Endothelial cell of umbilical vein (primary cell): ENCODE measurements around the gene TBC1D10B.
A peak's percentile ranks its signal among the peaks of the same experiment; 100 is the strongest.

Source experiments
- EZH2 ChIP-seq: IDR thresholded peaks from 2 replicates; pipeline ENCODE4 v1.6.1; 2012; ENCODE audit warnings: borderline replicate concordance, low read depth, mild to moderate bottlenecking, moderate library complexity, low read length, inconsistent platforms; ENCODE audit not compliant: severe bottlenecking
- GATA2 ChIP-seq: IDR thresholded peaks from 2 replicates; pipeline ENCODE4 v1.7.0; 2011; ENCODE audit warnings: low read depth, mild to moderate bottlenecking, moderate library complexity, mixed read lengths, low read length; ENCODE audit not compliant: insufficient read length, insufficient read depth
- POLR2A ChIP-seq: IDR thresholded peaks from 2 replicates; pipeline ENCODE4 v1.6.1; 2012; ENCODE audit warnings: low read depth, mild to moderate bottlenecking, control low read depth, low read length
- POLR2AphosphoS5 ChIP-seq: IDR thresholded peaks from 2 replicates; pipeline ENCODE4 v1.6.1; 2012; ENCODE audit warnings: low read depth, mild to moderate bottlenecking, control low read depth, low read length, moderate library complexity; ENCODE audit not compliant: insufficient read depth
- TF ChIP-seq, protein P1 (sequence below): IDR thresholded peaks from 2 replicates; pipeline ENCODE4 v1.6.1; 2011; ENCODE audit not compliant: insufficient read depth, insufficient read length
- TF ChIP-seq, protein P2 (sequence below), 2 donors: IDR thresholded peaks; 1 replicate in 1 of 2; 2 replicates in 1 of 2; pipeline ENCODE4 v1.5.1; 2011; ENCODE audit warnings: low read length in 2 of 2, mild to moderate bottlenecking in 2 of 2, moderate library complexity in 2 of 2, control low read depth in 1 of 2, inconsistent platforms in 1 of 2, low read depth in 1 of 2; ENCODE audit not compliant: insufficient read depth in 1 of 2; ENCODE audit errors: extremely low read depth in 1 of 2

DNA sequence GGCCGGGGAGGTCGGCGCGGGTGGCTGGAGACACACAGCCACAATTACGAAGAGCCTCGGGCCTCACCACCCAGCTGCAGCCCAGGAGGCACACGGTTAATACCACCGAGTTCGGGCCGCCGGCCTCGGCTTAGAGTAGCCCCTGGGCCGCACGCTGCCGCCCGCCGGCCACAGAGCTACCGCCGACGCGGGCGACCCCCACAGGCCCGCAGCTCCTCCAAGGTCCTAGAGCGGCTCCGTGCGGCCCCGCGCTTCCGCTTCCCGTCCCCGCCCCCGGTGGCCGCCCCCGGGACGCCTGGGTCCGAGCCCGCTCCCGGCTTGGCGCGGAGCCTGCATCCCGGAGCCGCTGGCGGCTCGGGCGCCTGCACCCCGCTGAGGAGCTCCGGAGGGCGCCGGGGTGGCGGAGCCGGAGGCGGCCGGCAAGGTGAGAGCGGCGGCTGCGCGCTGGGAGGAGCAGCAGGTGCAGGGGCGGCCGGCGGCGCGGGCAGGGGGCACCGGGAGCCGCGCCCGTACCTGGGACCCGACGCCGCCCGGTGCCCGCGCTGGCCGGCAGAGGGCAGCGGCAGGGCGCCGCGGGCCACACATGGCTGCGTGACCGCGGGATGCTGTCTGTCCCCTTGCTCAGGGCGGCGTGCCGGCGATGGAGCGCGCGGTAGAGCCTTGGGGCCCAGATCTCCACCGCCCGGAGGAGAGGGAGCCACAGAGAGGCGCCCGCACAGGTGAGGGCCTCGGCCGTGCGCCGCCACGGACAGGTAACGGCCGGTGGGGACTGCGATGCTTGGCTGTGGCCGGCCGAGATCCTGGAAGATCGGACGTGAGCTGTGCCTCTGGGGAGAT lies 25.1 kb upstream of the TBC1D10B start, which contains the start of gene ZNF48:
- TF ChIP-seq EZH2 (no peak), GATA2 (no peak), POLR2A (peak; percentile 17), POLR2AphosphoS5 (peak; percentile 74)
- TF ChIP-seq, protein P1, sequence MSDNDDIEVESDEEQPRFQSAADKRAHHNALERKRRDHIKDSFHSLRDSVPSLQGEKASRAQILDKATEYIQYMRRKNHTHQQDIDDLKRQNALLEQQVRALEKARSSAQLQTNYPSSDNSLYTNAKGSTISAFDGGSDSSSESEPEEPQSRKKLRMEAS = peak; percentile 37
- TF ChIP-seq, protein P2, sequence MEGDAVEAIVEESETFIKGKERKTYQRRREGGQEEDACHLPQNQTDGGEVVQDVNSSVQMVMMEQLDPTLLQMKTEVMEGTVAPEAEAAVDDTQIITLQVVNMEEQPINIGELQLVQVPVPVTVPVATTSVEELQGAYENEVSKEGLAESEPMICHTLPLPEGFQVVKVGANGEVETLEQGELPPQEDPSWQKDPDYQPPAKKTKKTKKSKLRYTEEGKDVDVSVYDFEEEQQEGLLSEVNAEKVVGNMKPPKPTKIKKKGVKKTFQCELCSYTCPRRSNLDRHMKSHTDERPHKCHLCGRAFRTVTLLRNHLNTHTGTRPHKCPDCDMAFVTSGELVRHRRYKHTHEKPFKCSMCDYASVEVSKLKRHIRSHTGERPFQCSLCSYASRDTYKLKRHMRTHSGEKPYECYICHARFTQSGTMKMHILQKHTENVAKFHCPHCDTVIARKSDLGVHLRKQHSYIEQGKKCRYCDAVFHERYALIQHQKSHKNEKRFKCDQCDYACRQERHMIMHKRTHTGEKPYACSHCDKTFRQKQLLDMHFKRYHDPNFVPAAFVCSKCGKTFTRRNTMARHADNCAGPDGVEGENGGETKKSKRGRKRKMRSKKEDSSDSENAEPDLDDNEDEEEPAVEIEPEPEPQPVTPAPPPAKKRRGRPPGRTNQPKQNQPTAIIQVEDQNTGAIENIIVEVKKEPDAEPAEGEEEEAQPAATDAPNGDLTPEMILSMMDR (IDR thresholded peaks at IDR 0.05; ENCODE audit: extremely low read depth in 1 of 2, insufficient read depth in 1 of 2, low read depth in 1 of 2, low read length in 2 of 2) = peak; percentile 23 to 36
